ENCODE results near the gene BCOR.
A peak's percentile ranks its signal among the peaks of the same experiment; 100 is the strongest.

Gene BCOR

DNA sequence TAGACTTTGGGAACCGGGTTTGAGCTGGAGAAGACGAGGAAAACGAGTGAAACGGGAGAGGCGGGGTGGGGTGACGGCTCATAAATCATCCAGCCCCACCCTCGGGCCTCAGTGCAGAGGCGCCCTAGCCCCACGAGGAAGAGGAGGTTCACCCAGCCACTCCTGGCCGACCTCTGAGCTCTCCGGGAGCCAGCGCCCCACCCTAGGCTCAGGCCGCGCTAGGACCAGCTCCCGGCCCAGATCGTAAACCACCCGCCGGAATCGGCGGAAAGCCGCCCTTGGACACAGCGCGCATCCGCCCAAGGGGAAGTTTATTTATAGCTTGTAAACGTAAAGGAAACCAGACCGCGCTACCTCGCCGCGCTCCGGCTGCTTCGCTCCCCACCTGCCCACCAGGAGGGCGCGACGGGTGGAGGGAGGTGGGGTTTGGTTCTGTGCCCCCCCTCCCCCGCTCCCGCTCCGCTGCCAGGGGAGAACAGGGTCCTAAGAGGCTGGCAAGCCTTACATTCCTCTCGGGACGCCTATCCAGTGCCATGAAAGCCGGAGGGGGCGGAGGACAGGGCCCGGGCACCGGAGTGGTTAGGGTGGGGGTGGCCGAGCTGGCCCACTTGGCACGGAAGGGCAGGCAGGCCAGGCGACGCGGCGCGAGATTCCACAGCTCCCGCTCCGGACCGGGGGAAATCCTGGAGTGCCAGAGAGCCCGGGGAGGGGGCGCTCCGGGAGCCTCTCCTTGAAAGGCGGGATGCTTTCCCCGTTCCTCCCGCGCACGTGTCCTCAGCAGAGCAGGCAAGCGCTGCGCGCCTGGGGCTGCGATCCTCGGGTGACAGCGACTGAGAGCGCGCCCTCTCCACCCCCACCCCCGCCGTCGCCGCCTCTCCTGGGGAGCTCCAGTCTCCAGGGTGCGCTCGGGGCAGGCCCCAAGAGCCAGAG is 84.2 kb downstream of the BCOR start:
- DNase-seq: peak; percentile 44

DNA sequence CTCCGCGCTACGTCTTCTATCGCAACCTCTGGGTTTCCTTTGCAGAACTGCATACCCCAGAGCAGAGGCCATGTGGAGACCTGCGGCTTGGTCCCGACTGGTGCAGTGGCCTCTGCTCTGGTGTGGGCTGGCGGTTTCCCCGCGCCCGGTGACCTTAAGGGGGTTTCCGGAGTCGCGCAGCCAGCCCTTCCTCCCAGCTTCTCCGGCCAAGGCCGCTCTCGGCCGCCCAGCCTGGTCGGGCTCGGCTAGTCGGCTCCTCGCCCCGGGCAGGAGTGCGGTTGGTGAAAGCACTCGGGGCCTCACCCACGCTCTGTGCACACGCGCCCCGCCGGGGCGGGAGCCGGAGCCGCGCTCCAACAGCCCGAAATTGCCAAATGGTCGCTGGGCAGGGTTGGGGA is 84.9 kb downstream of the BCOR start:
- no peak for DNase-seq

DNA sequence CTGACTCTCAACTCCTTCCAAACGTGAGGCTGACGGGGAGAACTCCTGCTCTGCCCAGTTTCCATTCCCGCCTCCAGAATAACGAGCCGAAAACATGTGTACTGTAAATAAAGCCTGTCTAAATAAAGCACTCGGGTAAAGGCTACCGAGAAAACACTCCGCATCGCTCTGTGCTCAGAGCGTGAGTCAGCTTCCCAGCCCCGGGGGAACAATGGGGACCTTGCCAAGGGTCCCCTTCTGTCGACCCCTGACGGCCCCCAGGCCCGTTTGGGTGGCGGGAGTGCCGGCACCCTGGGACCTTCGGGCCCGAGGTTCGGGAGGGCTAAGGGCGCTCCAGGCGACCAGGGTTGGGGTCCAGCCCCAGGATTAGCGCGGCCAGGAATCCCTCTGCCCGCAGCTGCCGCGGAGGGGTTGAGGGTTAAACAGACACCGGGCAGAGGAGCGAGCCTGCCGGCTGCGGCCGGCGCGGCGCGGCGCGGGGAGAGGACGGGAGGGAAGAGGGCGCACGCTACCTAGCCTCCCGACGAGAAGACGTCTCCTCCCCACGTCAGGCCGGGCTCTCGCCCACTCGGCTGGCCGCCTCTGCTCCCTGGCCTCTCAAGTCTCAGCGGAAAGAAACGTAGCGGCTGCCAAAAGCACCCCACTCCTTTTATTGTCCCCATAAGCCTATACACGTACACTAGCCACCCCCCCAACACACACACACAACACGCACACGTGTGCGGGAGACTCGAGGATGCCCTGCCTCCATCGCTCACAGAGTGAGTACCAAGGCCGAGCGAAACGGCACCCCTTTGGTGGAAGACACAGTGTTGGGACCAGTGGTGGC is 85.5 kb downstream of the BCOR start:
- DNase-seq: no peak

DNA sequence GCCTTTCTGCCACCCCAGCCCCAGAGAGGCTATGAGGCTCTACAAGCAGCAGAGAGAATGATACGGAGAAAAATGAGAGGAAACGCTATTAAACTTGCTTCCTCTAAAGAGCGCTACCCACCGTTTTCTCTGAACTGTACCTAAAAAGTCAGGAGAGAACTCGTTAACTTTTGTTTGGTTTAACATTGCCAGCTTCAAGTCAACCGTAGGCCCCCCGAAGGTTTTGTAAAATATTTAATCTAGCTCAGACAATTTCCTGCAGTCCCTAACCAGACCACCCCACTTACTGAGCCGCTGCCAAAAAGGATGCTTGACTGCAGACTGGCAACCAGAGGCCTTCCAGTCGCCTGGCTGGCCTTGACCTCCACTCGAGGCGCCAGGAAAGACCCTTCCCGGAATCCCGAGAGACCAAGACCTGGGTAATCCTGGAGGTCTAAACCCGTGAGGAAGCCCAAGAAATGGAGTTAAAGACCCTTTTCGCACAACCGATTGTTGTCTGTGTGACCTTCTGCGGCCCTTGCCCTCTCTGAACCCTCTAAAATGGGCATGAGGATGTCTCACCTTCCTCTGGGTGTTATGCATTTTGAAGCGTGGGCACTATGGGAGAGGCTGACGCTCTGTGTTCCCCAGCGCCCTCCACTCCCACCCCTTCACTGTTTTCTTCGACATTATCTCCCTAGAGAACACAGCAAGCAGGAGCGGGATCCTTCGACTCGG is 86.3 kb downstream of the BCOR start:
- no peak for DNase-seq

DNA sequence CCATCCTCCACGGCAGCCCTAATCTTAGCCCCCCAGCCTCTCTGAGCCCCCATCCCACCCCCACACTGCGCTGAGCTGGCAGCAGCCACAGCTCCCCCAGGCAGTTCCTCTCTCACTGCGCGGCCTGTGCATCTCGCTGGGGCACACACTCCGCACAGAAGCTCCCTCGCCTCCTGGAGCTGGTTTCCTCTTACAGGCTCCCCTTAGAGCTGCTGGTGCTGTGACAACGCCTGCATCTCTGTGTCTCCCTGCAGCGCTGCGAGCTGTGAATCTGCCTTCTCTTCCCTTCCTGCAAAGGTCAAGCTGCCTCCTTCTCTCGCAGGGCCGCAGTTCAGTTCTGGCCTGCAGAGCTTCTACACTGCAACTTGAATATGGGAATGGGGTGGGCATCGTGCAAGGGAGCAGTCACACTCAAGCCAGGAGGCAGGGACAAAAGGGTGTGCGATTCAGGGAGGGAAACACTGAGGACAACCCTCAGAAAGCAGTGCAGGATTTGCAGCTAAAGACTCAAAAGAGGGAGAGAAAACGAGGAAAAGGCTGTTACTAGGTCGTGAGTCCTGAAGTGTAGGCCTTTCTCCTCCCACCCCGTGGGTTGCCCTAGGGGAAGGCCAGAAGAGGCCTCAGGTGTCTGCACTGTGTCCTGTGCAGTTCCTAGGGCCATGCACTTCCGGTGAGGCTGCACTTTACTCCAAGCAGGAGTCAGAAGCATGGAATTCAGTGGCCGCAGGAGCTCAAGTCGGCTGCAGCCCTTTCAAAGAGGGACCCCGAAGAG is 87.0 kb downstream of the BCOR start:
- DNase-seq: no peak

DNA sequence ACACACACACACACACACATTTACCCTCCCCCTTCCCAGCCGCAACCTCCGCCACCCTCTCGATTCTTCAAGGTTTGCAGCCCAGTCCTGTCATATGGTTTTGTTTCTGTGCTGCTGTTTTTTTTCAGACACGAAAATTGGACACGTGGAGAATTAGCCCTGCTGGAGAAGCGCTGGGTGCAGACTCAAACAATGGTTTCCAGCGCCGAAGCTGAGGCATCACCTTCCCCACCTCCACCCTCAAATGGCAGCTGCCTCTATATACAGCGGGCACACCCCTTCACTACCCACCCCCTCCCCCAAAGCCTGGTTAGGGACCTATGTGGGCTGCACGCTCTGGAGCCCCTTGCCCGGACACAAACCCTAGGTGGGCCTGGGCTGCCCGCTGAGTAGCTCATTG is 87.9 kb downstream of the BCOR start:
- no peak for DNase-seq

DNA sequence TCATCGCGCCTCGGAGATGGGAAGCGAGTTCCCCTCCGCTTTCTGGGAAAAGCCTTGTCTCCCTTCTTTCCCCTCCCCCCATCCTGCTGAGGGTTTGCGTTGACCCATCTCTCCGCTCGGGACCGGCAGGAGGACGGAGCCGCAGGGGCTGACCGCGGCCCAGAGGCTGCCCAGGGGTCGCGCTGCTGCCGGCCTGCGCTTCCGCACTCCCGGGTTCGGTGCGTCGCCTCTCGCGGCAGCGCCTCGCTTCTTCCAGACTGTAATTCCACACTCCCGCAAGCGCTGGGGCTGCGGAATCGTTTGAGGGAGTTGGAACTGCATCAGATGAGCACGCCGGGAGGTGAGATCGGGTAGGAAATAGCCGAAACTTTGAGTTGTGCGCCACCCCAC is 88.3 kb downstream of the BCOR start:
- DNase-seq: no peak

DNA sequence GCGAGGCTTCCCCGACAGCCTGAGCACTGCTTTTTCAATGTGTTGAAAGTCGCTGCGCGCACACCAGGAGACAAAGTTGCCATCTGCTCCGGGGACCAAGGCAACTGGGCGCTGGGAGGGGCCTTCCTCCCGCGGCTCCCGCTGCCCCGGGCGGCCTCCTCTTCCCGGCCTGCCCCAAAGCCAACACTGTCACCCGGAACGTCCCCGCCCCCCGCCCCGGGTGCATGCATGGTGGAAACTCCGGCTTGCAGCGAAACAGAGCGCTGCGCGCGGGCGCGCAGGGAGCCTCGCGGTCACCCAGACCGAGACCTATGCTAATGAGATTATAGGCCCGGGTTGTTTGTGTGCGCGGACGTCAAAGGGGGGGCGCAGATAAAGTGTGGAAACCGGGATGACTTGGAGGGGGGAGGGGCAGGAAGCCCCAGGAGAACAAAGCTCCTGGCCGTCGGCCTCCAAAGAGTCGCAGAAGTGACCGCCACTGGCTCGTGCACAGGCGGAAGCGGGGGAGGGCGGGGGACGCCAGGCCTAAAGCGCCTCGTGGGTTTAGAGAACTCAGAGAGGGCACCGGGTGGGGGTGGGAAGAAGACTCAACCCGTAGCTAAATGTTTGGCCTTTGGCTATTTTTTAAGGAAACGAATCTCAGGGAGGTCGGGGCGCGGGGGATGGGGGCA is 88.8 kb downstream of the BCOR start:
- DNase-seq: no peak

DNA sequence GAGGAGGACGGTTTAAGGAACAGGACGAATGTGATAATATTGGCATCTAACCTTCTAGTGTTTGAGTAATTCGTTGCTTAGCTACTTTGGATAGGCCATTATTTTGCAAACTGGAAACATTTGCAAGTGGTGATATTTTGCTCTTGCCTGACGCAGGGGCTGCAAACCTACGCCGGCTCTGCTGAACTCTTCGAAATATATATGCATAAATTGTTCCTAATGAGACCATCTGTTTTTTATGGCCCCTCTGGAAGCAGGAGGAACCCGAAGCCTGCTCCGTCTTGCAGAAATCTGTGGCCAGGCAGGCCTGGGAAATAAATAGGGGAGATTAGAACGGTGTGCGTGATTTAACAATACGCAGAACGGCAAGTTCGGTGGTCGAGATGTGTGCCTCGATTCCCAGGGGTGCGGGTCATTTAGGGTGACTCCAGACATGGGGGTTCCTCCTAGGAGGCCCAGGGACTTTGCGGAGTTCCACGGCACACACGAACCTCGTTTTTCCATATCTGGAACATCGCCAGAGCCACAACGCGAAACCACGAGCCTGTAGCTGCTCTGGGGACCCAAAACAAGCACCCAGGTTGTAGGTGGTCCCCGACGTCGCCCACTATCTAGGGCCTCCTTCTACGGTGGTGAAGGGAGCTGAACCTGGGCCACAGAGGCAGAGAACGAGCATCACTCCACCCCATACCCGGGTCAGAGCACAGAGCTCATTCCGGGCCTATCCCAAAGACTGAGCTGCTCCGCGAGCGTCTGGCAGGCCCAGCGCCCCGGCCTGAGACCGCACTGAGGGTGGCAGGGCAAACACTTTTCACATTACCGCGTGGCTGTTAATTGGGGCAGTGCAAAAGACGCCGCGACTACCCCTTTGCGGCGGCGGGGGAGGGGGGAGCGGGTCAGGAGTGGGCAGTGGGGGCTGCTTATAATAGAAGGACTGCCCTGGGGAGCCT is 89.7 kb downstream of the BCOR start:
- DNase-seq: no peak

DNA sequence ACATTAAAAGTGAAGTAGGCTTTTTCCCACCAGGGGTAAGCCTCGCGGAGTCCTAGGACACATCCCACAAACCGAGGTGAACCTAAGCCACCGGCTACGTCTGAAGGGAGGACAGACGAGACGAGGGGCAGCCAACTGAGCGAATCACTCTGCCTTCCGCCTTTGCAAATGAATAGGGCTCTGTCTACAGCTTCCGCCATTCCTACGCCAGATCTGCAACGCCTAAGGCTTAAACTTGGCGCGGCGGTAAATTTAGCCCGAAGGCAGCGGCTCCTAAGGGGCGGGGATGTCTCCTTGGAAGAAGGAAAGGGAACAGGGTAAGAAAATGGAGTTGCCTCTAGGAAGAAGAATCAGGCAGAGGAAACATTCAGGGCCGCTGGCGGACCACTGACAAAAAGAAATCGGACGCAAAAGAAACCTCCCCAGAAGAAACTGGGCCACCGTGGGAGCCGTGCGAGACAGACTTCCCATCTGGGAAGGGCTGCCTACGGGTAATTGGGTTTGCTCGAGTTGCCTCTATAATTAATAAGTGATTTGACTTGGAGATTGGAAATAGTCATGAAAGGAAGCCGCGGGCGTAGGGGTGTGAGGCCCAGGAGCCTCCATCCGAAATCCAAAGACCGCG is 90.5 kb downstream of the BCOR start:
- no peak for DNase-seq

DNA sequence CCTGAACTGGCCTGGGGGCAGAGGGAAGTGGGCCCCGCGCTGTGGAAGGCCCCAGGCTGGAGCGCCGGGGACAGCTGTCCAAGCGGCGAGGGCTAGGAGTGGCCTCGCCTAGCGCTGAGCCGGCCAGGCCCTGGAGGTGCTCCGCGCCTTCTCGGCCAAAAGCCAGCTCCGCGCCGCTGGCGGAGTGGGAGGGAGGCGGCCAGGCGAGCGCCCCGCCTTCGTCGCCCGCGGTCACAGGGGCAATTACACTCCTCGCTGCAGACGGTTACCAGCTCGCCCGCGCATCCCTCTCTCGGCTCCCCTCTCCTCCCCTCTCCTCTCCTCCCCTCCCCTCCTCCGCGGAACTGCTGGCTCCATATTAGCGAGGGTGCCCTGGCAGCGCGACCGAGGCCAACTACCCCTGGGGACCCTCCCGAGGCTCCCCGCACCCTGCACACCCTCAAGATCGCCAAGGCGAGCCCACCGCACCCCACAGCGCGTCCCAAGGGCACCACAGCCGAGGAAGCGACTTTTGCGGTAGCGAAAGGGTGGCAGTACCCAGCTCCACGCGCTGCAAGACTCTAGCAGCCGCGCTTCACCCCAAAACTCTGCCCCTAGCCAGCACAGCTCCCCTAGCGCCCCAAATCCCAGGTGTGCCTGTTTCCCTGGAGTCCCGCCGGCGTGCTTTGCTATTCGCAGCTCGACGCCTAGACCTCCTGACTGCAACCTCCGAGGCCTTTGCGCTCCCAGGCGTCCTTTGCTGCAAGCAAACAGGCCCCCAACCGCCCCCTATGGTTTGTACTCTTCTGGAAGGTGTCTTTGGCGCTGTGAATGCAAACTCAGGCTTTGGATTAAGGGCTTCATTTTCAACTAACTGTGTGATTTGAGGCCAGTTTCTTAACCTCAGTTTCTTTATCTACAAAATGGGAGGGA is 91.4 kb downstream of the BCOR start:
- DNase-seq: no peak

DNA sequence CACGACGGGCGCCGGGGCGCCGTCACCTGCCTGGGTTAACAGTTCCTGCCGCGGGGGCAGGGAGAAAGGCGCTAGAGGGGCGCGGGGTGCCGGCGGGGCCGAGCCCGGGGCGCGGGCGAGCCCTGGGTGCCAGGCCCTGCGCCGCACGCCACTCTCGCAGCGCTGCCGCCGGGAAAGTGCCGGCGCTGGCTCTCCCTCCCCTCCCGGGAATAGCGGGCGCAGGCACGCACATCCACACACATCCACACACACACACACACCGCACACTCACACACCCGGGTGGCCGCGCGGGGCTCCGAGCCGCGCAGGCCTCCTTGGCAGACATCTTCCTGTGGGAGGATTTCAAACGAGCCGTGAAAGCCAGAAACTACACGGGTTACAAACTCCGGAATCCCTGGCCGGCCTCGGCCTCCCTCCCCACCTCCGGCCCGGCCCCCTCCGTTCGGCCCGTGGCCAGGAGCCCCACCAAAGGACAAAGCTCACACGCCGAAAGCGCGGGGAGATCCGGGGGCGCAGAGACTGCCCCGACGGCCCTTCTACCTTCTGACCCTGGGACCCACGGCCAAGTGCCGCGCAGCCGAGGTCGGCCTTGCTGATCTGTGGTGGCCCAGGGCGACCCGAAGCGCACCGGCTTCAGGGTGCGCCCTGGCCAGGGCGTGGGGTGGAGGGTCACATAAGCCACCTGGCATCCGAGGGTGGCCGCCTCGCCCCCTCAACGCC is 92.3 kb downstream of the BCOR start:
- DNase-seq: no peak

DNA sequence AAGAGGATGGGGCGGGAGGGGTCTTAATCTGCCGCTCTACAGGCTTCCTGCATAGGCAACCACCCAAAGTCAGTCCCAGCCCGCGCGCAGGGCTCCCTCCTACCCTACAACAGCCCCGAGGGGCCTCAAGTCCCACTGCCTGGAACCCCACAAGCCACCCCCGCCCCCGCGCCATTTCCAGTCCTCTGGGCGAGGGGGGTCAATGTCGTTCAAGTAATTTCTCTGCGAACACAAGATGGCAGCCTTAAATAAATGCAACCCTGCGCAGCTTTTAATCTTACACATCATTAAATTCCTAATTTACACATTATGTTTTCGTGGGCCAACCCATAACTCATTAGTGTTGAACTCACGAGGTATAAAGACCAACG is 92.9 kb downstream of the BCOR start:
- no peak for DNase-seq

DNA sequence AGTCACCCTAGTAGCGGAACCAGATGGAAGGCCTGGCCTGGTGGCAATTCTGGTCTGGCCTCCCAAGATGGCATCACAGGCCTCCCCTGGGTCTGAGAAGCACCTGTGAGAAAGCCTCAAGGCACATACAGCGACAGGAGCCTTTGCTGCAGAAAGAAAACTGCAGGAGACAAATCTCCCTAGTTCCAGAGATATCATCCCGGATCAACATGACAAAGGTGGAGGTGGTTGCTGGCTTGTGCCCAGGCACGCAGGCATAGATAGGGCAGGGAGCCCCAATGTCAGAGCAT is 93.6 kb downstream of the BCOR start:
- DNase-seq: no peak

DNA sequence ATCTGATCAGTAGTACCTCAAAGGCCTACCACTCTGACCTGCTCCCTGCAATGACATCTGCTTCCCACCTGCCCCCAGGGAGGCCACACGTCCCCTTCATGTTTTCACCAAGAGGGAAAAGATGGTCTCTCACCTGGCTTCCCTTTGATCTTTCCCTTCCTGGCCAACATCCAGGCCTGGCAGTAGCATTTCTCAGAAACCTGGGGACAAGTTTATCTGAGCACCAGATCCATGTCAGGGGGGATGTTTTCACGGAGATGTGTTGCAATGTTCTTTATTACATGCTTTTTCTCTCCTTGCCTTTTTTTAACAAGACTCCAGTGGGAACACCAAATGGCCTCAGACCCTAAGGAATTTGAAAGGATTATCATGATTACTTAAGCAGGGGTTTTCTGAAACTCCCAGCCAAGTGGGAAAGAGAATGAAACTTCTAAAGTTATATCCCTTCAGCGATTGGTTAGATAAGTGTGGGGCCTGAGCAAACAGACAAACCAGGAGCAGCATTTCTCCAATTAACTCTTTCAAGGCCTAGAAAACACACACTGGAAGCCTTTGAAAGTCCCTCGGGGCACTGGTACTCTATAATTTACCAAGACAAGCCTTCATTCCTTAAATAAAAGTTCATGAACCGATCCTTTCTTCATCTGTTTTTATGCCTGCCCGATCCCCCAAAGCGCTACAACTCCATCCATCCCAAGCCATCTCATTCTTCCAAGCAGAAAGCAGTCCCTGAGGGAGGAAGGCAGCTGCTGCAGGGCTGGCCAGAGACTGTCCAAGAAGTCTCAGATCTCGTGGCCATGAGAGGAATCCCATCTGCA is 94.1 kb downstream of the BCOR start:
- no peak for DNase-seq

DNA sequence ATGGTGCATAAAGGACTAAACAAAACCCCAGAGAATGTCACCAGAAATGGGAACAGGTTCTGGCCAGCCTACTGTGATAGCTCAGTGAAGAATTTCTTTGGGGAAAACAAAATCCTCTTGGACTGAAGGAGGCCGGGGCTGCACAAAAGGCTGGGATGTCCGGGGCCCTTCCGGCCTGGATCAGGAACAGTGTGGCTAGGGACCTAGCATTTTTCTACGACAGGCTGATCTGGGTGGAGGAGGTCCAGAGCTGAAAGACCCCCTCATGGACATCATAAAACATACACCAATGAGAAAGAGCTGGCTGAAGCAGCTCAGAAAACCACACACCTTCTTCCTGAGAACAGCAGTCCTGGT is 94.7 kb downstream of the BCOR start:
- no peak for DNase-seq
